HG03097 (cell line): ENCODE results near the gene LRBA.

Experiments used
- ATAC-seq: cut with Tn5 transposase; IDR thresholded peaks from one replicate; pipeline ENCODE4 v1.9.1; 2021; ENCODE audit not compliant: unreplicated experiment, low FRiP score

LRBA gene

DNA sequence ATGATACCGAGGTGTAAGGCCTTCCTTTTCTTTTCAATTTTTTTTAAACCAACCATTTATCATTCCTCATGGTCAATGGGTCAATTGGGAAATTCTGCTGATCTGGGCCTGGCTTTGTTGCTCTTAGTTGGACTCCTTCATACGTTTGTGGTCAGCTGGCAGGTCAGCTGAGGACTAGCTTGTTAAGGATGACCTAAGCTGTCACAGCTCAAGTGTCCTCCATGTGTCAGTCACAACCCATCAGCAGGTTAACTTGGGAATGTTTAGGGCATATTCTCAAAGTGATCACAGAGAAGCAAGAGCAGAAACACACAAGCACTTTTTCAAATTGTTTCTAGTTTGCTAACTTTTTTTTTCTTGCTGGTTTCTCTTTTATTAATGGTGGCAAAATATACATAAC lies 550.6 kb downstream of the LRBA start:
- ATAC-seq: no peak

DNA sequence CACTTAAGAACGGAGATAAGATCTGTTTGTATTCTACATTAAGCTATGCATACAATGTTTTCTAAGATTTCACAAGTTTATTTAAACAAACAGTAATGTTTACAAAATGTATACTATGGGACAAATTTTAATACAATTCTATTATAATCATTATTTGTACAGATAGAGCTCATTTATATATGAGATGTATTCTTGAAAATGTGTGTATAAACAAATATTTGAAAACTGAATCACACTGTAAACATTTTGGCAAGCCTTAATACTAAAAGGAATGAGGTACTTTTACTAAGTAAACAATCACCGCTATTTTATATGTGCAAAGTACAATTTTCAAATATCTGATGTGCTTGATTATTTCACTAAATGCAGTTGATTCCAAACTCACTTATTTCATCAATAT lies 552.3 kb downstream of the LRBA start:
- ATAC-seq: no peak

DNA sequence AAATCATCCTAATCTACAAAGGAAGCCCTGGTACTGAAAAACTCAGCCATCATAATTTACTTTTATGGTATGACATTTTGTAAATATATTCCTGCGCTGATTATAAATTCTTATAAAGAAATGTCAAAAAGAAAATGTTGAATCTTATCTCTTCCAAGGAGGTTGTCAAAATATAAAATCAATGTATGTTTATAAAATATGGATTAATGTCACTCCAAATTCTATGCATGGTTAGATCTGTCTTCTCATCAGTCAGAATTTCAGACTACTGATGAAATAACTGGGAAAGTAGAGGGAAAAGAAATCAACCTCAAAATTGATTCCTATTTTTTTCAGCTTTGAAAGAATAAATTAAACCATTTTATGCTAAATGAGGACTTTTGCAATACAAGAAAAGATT lies 553.1 kb downstream of the LRBA start:
- ATAC-seq: no peak

DNA sequence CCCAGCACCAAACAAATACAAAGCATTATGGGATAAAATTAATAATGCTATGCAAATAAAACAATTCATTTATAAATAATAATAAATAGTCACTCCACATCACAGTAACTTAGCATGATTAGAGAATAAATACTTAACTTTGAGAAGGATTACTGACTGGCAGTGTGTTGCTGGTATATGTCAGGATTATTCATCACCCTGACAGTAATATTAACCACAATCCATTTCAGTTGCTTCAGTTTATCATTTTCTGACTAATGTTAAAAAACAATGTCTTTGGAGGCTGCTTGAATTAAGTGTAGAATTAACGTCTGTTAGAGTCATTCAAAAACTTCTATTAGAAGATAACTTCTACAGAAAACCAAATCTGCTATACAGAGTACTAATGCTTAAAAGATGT lies 557.3 kb downstream of the LRBA start:
- no peak for ATAC-seq

DNA sequence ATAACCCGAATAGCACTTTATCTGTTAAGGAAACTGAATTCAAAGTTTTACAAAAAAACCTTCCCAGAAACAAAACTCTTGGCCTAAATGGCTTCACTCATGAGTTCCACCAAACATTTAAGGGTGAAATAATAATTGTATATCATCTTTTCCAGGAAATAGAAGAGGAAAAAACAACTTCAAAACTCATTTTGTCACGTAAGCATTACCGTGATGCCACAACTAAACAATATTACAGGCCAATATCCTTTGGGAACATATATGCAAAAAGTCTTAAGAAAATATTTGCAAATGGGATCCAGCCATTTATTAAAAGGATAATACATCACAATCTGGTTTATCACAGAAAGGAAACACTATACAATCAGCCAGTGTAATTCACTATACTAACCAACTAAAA lies 563.2 kb downstream of the LRBA start:
- no peak for ATAC-seq

DNA sequence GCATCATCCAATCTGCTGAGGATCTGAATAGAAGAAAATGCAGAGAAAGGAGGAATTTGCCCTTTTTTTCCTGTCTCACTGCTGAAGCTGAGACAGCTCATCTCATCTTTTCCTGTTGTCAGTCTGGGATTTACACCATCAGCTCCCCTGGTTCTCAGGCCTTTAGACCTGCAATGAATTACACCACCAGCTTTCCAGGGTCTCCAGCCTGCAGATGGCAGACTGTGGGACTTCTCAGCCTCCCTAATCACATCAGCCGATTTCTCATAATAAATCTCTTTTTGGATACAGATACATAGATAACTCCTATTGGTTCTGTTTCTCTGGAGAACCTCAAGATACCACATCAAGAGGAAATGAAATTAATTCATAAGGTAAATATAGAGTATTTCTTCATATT lies 567.7 kb downstream of the LRBA start:
- no peak for ATAC-seq

DNA sequence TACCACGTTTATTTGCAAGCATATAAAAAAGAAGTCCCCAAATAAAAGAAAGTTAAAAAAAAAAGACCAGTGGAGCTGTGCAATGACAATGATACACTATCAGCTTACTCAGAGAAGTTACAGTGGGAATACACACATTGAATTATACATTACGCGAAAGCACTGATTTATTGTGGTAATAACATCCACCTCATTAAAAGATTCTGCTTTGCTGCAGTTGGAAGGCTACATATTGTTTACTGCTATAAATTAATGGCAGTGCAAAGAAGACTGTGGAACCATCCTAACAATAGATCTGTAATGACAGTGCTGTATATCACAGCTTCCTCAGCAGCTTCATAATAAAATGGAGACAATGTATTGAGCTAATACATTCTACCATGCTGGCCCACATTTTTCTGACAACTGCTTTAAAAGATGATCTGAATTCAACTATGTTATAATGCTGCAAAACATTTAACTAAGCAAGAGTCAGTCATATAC lies 575.6 kb downstream of the LRBA start:
- no peak for ATAC-seq

DNA sequence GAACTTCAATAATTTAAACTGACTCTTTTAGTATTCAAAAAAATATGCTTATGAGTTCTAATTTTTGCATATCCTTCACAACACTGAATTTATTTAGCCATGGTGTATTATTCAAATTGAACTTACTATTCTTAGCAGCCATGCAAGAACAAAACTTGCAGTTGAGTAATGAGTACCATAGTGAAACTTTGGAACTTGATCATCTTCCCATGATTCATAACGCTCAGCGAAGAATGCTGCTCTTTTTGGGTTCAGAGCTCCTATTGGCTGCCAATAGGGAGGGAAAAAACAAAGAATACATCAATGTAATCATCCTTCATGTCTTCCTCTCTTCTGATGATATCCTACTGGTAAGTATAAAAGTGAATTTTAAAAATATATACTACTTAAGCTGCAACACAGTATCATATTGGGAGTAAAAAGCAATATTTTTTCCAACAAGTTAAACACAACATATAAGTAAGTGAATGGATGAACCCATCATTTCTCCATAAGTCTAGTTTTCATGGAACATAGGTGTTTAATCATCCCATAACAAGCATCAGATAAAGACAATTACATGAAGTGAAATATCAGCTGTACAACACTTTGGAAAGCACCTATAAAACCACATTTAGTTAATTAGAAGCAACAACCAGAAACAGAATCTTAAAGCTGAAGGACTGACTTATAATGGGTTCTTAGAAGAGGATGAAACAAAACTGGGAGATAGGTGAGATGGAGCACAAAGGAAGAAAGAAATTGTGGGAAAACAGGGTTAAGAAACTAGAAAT lies 578.3 kb downstream of the LRBA start:
- ATAC-seq: no peak

DNA sequence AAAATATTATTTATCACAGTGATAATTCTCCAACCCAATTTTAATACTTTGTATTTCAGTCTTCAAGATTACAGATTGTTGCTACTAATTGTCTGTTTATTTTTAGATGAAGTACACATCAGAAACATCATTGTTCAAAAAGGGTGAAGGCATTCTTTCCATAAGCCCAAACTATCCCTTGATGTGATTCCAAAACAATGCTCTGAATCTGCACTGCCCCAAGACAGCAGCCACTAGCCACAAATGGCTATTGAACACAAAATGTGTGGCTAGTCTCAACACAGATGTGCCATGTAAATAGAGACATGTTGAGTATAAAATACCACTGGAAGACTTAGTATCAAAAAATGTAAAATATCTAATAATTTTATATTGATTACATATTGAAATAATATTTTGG lies 583.9 kb downstream of the LRBA start:
- no peak for ATAC-seq

DNA sequence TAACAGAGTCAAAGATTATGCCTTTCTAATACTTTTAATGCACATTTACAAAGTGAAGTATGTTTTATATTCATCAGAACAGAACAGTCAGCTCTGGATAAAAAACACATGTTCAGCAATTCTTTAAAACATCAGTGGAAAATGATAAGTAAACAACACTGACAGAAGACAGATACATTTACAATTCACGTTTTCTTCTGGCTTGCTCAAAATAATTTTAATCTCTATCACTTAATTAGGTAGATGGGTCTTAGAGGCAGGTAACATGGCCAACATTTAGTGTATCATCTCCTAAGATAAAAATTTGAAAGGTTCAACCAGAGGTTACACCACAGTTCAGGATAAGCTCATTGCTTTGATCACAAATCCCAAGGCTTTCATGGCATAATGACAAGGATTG lies 589.9 kb downstream of the LRBA start:
- no peak for ATAC-seq

DNA sequence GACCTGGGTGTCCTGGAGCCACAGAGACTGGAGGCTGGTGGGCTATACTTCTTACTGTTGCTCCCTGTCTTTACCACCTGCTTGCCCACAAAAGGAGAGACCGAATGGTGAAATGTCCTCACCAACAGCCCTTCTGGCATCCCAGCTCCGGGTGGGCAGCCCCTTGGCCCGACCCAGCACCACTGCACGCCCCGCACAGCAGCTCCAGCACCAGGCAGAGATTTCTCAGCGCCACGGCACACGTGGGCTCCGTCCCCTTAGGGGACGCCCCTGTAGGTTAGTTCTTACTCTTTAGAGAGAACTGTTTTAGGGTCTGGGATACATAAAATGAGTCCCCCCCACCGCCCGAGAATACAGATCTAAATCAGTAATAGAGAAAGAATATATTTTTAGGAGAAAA lies 591.6 kb downstream of the LRBA start:
- ATAC-seq: no peak

DNA sequence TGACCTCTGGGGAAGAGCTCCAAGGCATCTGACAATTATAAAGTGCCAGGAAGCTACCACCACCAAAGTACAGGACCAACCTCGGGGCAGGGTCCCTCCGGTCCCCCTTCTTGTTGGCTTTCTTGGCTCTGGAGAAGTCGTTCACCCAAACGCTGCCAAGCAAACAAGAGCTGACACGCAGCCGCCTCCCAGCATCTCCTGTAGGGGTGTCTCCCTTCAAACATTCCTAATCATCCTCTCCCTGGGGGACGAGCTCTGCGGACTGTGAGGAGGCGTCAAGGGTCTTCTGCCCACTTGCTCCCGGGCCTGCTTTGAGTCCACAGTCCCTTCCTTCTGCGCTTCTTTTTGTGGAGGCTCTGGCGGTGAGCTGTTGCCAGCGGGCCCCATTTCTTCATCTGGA lies 592.0 kb downstream of the LRBA start:
- no peak for ATAC-seq

DNA sequence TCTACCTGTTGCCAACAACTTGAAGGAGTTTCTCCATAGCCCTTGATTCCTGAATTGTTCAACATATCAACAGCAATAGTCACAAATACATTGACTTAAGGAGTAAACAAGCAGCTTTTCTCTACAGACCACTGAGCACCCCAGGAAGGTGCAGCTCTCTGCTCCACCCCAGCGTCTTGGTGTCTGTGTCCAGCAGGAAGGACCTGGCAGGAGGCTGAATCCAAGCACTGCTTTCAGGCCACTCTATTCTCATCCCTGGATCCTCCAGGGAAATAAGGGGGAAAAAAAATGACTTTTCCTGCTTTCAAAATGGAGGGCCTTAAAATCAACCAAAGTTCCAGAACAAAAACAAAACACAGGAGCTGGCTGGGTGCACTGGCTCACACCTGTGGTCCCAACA lies 593.5 kb downstream of the LRBA start:
- no peak for ATAC-seq

DNA sequence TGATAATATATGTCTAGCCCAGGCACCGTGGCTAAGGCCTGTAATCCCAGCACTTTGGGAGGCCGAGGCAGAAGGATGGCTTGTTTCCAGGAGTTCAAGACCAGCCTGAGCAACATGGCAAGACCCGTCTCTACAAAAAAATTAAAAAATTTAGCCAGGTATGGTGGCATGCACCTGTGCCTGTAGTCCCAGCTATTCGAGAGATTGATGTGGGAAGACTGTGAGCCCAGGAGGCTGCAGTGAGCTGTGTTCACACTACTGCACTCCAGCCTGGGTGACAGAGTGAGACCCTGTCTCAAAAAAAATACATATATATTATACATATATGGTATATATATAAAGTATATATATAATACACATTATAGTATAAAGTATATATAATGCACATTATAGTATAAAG lies 595.1 kb downstream of the LRBA start:
- ATAC-seq: no peak

DNA sequence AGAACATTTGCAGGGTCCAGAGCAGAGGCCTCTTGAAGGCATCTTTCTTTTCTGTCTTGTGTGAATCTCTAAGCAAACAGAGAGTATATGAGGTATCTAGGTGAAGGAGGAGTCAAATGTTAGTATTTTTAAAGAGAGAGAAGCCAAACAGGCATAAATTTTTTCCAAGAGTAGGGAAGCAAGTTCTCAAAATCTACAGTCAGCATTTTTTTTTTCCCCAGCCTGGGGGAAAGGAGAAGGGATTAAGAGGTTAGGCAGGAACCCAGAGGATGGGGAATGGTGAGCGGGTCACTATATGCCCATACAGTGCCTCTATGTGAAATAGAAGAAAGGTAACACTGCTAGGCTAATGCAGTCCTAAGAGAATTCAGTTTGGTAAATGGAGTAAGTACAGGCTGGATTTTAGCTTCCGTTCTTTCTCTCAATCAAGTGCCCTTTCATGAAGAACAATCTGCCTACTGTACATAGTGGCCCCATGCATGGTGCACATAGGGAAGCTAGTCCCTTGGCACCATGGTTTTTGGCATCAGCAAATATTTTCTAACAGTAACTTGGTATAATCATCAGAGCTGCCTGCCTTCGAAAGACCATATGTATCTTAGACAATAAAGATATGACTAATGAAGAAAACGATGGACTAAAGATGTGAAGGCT lies 596.2 kb downstream of the LRBA start:
- ATAC-seq: no peak

DNA sequence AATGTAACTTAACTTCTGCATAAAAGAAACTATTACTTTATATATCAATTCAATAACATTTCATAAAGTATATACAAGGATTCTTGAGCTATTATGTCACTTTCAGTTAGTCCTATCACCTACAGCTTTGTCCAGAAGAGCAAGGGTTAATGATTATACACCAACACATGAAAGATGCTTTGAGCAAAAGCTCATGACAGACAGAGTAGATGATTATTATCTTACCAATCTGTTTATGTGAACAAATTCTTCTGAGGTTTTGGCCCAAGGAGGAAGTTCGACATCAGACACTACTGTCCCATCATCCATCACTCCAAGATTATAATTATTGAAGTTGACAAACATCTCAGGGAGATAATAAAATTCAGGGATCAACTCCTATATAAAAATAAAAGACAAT lies 599.9 kb downstream of the LRBA start:
- ATAC-seq: no peak

DNA sequence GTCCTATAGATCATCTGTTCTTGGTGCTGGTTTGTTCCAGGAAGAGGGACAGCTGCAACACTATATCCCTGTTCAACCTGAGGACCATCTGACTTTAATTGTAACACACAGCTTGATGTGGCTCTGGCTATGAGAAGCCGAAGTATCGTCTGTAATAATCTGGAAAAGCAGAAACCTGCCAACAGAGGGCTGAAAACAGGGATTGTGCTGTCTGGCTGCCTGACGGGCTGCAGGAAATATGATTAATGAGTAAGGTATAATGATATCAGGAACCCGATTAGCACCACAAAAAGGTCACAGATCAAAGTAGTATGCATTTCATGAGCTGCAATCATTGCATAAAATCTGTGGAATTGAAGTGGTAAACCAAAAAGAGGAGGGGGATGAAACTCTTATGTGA lies 603.6 kb downstream of the LRBA start:
- ATAC-seq: no peak

DNA sequence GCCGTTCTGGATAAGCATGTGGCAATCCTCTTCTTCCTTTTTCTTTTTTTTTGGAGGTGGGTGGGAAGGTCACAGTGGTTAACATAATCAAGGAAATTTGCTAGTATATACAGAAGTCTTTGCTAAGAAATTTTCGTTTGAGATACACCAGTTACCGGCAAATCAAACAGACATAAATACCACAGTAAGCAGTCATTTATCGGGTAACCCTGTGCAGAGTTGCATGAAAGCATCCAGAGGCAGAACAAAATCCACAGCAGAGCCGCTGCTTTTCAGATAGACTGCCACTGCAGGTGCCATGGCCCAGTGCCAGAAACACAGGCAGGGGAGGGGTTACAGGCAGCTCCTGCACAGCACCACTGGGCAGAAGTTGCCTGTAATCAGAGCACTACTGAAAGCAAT lies 612.2 kb downstream of the LRBA start:
- no peak for ATAC-seq

DNA sequence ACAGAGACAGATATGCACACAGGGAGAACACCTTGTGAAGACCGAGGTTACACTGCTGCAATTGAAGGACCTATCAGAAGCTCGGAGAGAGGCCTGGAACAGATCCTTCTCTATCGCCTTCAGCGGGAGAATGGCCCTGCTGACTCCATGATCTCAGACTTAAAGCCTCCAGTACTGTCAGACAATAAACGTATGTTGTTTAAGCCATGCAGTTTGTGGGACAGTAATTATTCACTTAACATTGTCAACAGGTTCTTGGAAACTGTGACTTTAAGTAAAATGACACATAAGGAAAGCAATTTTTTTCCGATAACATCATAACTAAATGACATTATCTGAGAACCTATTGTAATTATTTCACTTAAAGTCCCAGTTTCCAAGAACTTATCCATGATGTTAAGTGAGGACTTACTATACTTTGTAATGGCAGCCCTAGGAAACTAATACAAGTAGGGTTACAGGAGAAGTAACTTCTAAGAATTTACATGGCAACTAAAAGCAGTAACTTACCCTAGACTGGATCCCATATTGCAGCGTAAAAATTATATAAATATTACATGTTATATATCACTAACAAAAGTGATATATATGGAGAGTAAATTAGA lies 613.9 kb downstream of the LRBA start:
- no peak for ATAC-seq

DNA sequence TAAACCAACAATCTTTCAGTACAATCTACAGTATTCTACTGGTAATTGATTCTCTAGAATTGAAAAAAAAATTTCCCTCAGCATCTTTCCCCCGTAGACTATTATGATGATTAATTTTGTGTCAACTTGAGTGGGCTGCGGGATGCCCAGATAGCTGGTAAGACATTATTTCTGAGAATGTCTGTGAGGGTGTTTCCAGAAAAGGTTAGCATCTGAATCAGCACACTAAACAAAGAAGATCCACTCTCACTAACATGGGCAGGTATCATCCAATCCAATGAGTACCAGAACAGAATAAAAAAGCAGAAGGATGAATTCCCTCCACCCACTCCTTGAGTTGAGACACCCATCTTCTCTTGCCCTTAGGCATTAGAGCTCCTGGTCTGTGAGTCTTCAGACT lies 619.2 kb downstream of the LRBA start:
- ATAC-seq: no peak

DNA sequence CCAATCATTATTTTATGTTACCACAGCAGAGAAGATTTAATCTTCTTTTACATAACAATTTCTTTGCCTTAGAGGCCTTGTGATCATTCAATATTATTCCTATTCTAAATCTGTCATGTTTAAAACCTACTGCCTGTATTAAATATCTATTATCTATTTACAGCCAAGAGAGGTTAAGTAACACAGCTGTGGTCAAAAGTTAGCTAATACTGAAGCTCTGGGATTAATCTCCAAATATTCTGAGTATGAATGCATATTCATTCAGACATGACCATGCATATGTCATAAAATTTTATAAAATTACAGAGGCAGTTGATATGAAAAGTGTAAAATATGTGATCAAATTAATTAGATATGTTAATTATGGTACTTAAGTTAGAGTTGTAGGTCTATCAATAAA lies 621.0 kb downstream of the LRBA start:
- no peak for ATAC-seq

DNA sequence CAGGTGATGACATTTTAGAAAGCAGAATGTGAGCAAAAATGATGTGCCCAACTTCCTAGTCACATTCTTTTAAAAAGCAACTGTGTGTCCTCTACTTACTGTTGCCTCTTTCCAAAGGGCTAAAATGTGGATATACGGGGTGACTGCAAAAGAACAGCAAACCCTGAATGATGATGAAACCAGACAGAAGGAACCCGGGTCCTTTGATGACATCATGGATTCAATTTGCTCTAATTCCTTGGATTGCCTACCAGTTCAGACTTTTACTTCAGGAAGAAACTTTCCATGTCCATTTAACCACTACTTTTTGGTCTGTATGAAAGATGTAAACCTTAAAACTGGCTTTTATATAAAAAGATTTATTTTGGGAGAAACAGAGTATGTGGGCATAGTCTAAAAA lies 624.0 kb downstream of the LRBA start:
- no peak for ATAC-seq
